GM21717 (cell line): ENCODE results near the gene DRD3.

Source experiments
- ATAC-seq: cut with Tn5 transposase; IDR thresholded peaks from one replicate; pipeline ENCODE4 v1.9.1; 2021; ENCODE audit warnings: mild to moderate bottlenecking, moderate library complexity; ENCODE audit not compliant: unreplicated experiment

Gene DRD3

DNA sequence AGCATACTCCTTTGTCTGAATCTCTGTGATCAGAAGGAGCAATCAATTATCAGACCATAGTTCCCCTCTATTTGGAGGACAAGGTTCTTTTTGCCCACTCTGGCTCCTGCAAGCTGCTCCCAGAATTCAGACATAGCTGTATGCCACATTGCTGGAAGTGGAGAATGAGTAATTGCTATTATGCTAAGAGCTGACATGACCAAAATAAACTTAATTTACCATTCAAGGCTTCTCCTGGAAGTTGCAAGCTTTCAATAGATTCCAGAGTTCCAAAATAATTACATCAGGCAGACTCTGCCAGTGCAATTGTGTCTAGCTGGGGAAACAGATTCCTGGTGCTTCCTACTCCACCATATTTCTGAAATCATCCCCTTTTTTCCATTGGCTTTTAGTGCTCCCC, 7.6 kb upstream of the DRD3 start:
- ATAC-seq: no peak

DNA sequence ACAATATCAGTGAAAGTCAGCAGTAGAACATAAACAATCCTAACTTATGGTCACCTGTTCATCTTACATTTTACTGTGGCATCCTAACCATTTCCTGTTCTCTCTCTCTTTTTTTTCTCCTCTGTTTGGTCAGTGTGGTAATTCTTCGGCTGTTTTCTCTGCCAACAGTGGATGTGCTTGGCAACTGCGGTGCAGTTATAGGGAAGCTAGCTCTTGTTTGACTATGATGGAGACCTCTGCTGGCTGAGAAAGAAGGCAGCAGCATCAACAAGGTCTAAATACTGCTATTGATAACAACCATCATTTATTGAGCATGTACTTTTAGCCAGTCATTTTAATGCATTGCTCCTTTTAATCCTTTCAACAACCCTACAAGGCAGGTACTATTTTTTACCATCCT, 723 bp upstream of the DRD3 start:
- ATAC-seq: no peak

DNA sequence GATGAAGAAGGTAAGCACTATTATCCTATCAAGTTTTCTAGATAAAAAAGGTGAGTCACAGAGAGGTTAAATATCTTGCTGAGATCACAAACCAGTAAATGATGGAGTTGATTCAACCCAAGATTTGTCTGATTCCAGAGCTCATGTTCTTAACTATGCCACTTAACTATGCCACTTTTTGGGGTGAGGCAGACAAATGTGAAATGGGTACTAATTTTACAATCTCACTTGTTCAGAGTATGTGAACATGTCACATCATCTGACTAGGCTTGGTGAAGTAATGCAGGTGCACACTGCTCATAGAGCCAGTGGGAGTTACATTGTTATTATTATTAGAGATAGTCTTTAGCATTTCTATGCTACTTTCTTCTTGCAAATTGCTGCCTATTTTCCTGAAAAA, 2.0 kb downstream of the DRD3 start:
- ATAC-seq: no peak

DNA sequence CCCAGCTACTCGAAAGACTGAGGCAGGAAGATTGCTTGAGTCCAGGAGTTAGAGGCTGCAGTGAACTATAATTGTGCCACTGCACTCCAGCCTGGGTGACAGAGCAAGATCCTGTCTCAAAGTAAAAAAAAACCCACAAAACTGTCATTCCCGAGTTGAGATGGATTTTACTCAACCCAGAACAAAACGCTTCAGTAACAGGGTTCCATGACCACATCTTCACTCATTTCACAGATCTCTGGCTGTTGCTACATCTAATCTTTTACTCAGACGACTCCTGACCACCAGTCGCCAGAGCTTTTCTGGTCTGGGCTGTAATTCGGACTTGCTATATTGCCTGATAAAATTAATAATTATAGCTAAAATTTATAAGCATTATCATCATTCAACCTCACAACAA, 2.4 kb downstream of the DRD3 start:
- ATAC-seq: no peak

DNA sequence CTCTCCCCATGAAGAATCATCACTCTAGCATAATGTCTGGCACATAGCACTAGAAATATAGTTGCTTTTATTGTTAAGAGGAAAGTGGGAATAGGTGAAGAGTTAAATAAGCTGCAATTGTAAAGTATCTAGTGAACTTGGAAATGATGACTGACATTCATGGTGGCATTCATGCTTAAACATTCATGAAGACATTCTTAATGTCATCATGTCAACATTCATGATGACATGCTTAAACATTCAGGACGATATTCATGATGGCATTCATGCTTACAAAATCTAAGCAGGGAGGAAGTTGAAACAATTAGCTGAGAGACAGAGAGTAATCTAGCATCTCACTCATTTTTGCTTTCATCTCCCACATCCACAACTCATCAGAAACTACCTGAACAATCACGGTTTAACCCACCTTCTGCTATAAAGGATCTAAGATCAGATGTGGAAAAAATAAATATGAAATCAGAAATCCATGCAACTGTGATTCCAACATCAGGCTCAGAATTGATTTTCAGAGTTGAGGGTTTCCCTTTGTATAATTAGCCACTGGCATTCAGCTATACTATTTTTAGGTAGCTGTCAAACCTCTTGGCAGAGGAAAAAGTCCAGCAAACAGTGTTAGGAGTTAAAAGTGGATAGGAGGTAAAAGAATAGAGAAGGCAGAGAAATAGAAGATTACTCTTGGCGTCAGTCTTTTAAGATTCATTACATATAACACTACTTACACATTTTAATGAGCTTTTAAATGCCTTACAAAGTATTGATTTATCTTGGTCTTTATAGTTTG, 3.5 kb downstream of the DRD3 start:
- no peak for ATAC-seq

DNA sequence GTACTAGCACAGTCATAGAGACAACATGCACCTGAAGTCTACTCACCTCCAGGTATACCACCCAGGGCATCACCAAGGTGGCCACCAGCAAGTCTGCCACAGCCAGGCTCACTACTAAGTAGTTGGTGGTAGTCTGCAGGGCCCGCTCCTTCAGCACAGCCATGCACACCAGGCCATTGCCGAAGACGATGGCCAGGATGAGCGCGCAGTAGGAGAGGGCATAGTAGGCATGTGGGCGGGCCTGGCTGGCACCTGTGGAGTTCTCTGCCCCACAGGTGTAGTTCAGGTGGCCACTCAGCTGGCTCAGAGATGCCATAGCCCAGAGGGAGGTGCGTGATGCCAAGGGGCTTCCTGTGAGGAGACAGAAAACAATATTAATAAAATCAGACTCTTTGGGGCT, 7.2 kb downstream of the DRD3 start:
- no peak for ATAC-seq

DNA sequence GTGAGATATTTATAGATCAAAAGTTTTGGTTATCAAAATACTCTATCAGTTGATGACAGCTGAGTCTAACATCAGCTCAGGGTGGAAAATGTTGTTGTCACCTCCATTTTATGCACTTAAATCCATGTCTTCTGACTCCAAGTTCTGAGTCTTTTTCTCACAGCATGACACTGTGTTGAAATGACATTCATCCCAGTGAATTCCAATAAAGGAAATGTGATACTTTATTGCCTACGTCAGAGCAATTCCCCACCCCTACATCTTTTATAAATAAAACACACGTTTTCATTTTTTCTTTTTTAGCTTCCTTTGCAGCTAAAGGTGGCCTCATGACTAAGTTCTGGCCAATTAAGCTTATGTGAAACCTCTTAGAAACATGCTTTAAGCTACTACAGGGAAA, 10.7 kb downstream of the DRD3 start:
- ATAC-seq: no peak

DNA sequence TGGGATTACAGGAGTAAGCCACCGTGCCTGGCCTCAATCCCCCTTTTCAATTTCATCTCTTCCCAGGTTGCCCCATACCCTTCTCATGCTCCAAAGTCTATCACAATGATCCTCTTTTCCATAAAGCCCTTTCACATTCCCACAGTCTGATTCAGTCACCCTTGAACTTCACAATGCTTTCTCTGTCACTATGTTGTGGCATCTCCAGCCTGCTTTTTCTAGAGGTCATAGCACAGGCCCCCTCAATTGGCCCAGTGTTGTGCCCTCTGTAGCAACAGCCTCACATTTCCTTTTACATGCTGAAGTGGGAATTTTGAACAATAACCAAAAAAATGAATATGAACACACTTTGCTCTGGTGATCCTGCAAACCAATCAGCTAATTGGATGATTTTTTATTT, 21.5 kb downstream of the DRD3 start:
- ATAC-seq: no peak

DNA sequence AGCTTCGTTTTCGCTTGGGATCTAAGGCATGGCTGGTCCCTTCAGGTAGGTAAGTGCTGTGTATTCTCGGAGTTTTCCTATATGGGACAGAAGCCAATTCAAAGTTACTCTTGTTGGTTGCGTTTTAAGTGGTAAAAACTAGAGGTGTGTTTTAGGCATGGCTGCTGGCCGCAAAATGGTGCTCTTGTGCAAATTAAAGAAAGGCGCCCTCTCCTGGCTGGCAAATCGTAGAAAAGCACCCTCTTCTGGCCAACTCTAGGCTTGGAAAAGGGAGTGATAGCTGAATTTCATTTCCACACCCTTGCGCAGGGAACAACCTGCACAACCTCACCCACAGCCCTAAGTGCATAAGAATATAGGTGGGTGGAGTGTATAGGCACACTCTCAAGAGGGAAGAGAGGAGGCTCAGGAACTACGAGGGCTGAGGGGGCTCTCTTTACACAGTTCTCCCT, 23.5 kb downstream of the DRD3 start:
- no peak for ATAC-seq

DNA sequence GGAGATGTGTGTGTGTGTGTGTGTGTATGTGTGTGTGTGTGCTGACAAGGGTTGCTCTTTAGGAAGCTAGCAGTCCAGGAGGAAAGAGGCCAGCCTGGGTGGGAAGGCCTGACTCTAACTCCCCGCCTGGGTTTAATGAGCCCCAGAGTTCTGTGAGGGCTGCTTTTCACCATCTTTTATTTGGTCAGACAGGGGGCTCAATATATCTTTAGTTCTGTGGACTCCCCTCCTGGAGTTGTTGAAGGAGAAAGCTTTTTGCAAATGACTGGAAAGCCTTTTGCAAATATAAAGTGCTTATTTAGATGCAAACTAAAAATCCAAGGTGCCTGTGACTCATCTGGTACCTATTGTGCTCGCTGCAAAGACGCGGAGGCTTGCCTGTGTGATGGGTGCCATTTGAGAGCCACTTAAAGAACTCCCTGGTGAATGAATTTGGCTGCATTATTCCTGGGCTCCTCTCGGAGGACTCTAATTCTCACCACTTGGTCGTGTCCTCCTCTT, 24.5 kb downstream of the DRD3 start:
- ATAC-seq: no peak

DNA sequence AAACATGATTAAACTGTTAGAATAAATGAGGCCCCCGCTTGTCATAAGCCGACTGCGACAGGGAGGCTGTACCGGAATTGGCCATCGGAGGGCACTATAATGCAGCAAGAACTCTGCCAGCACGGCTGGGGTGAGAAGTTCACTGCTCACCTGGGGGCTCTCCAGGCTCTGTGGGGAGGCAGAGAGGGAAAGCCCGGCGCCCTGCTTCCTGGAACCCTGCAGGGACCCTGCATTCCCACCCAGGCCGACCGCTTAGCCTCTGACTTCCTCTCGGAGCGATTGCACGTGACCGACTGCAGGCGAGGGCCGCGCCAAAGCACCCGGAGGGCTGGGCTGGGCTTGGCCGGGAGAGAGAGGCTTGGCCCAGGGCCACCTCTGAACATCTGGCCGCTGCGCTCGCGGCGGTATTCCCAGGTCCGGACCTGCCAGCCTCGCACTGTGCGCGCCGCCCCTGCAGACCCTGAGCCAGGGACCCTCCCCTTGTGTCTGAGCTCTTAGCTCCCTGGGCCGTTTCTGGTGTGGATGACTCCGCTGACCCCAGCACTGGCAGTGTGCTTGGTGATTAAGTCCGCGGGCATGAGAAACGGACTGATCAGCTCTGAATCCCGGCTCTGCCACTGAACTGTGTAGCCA, 26.2 kb downstream of the DRD3 start:
- peak; percentile 81 for ATAC-seq

DNA sequence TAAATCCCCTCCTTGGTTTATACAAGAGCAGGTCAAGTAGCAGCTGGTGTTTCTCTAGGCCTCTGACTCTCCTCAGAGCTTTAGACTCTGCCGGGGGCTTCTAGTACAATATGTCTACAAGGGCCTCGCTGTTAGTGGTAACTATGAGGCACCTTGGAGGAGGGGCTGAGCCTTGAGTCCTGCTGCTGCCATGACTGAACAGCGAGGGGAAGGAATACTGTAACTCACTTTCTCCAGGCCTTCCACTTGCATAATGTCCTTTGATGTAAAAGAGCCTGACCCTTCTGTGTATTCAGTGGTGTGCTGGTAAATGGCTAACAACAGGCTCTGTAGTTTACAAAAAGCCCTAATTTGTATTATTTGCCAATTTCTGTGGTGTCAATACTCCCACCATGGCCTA, 27.8 kb downstream of the DRD3 start:
- no peak for ATAC-seq

DNA sequence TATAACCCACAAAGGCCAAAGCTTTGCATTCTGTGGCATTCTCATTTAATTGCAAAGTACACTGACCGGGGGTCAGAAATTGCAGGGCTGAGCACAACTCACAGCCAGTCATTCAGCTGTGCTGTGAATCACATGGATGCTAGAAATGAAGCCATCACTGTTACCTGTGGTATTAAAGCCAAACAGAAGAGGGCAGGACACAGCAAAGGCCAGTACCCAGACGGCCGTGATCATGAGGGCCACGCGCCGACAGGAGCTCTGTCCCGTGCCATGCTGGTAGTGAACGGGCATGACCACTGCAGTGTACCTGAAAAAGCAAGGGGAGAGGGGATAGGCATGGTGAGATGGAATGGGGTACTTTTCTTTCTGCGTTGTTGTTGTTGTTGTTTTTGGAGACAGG, 31.6 kb downstream of the DRD3 start:
- ATAC-seq: no peak

DNA sequence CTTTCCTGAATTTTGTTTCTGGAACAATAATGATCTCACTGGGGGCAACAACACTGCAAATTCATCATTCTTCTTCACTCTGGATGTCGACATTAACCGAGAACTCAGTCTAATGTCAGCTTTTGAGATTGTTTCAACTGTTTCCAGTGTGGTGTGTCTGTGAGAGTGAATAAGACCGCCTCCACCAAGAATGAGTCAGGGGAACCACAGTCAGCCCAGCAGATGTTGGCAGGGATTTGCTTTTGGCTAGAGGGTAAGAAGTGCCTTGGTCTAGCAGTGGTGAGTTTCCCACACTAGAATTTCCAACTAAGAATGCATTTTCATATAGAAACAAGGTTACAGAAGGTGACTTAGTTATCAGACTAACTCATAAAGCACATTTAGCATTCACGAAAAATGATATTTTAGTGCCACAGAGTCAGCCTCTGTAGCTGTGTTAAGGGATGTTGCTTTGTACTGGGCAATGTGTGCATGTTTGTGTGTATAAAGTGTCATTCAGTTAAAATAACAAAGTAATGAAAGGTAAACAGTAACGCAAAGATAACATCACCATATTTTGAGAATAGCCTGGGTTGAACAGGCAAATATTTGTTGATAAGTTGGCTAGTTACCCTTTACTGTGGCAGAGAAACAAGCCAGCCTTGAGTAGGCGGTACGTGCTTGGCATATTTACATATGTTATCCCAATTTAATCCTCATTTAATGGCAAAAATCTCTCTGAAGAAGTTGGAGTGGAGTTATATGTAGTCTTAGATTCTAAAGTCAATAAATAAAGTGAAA, 33.8 kb downstream of the DRD3 start:
- ATAC-seq: no peak

DNA sequence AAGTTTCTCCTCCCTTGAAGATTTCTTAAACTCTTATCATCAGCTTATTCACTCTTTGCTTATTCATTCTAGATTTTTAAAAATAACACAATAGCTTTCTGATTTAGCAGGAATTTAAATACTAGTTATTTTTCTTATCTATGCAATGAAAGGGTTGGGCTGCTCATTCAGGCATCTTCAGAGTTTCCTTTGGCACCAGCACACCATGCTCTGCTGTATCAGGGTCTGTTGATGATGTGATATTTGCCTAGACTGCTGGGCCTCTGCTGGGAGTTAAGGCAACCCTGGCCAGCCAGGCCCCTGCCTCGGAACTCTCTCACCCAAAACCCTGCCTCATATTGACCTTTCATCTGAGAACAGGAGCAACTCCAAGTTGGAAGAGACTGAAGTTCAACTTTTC, 35.0 kb downstream of the DRD3 start:
- ATAC-seq: no peak

DNA sequence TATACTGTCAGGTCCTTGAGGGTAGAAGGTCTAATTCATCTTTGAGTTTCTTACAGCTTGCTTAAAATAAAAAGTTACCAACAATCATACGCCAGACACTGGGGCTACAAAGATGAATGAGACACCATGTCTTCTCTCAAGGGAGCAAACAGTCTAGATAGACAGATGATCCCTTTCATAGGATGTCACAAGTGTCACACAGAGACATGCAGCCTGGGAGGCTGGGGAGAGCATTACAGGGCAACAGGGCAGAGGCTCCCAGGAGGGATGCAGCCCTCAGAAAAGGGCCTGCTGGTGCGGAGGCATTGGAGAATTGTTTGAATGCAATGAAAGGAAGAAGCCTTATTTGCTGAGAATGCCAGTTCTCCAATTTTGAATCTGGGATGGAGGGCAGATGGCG, 39.0 kb downstream of the DRD3 start:
- no peak for ATAC-seq

DNA sequence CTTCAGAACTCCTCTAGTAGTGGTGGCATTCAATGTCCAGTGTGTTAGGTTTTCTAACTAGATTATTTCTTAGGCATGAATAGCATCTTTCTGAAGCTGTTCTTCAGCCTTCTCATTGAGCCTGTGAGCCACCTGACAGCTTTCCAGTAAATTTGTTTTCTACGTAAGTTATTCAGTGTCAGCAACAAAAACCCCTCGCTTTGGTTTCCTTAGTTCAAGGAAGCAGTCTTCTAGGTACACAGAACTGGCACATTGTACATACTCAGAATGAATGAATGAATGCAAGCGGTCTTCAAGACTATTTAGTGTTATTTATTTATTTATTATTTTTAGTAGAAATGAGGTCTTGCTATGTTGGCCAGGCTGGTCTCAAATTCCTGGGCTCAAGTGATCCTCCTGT, 44.9 kb downstream of the DRD3 start:
- ATAC-seq: no peak

DNA sequence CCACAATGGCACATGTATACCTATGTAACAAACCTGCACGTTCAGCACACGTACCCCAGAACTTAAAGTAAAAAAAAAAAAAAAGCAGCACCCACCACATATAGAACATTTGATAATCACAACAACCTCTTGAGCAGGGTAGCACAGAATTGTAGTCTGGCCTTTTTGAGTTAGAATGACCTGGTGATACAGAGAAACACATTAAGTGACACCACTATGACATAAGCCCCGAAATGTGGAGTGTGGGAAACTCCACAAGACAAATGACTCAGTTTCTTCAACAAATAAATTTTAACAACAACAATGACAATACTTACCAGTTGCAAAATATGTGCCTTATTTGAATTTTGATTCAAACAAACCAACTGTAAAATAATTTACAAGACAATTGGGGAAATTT, 46.4 kb downstream of the DRD3 start:
- ATAC-seq: no peak

DNA sequence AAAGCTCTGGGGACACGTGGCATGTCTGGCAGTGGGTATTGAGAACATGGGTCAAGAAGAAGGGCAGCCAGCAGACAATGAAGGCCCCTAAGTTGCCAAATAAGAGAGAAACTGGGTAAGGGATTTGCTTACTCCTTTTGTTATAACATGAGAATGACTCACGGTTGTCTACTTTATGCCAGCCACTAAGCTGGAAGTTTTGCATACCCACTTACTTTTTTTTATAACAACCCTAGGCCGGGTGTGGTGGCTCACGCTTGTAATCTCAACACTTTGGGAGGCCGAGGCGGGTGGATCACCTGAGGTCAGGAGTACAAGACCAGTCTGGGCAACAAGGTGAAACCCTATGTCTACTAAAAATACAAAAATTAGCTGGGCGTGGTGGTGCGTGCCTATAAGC, 50.0 kb downstream of the DRD3 start:
- no peak for ATAC-seq

DNA sequence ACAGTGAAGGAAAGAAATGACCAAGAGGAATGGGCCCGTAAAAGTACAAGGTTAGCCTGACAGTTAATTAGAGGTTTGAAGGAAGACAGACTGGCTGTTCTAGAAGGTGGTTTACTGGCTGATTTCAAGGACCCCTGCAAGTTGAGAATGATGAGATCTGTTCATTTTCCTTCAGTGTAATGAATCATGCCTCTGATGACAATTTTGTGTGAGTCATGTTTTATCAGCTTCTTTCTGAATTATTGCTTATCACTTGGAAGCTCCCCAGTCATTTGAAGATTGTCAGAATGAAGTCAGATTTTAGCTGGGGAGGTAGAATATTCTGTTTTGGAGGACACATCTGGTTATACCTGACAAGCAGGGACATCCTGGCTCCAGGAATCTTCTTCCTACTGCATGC, 50.6 kb downstream of the DRD3 start:
- no peak for ATAC-seq

DNA sequence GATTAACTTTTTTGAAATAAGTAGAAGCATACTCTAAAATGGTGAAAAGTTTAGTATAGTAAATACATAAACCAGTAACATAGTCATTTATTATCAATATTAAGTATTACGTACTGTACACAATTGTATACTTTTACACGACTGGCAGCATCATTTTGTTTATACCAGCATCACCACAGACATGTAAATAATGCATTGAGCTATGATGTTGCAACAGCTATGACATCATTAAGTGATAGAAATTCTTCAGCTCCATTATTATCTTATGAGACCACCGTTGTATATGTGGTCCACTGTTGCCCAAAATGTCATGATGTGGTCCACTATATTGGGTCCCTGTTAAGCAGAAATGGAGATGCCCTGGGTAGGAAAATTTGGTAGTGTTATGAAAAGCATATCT, 51.3 kb downstream of the DRD3 start:
- no peak for ATAC-seq

DNA sequence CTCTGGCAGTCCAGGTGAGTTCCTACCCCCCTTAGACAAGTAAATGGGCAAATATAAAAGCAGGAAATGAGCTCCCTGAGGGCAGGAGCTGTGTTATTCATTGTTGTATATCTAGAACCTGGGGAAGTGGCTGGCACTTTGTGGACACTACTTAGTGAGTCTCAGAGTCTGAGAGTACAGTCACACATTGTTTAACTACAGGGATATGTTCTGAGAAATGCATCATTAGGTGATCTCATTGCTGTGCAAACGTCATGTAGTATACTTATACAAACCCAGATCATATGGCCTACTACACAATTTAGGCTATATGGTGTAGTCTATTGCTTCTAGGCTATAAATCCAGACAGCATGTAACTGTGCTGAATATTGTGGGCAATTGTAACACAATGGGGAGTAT, 52.4 kb downstream of the DRD3 start:
- ATAC-seq: no peak
